DMS53 treated with DMSO at 0.1 percent for 48 hours (cell line): ENCODE measurements around the gene ELK4.
A peak's percentile ranks its signal among the peaks of the same experiment; 100 is the strongest.

Experiments used
- DNase-seq: peaks from one replicate; lab custom pipeline; 2025; ENCODE audit not compliant: unreplicated experiment; lab: John Stamatoyannopoulos, UW

The ELK4 gene, protein sequence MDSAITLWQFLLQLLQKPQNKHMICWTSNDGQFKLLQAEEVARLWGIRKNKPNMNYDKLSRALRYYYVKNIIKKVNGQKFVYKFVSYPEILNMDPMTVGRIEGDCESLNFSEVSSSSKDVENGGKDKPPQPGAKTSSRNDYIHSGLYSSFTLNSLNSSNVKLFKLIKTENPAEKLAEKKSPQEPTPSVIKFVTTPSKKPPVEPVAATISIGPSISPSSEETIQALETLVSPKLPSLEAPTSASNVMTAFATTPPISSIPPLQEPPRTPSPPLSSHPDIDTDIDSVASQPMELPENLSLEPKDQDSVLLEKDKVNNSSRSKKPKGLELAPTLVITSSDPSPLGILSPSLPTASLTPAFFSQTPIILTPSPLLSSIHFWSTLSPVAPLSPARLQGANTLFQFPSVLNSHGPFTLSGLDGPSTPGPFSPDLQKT

DNA sequence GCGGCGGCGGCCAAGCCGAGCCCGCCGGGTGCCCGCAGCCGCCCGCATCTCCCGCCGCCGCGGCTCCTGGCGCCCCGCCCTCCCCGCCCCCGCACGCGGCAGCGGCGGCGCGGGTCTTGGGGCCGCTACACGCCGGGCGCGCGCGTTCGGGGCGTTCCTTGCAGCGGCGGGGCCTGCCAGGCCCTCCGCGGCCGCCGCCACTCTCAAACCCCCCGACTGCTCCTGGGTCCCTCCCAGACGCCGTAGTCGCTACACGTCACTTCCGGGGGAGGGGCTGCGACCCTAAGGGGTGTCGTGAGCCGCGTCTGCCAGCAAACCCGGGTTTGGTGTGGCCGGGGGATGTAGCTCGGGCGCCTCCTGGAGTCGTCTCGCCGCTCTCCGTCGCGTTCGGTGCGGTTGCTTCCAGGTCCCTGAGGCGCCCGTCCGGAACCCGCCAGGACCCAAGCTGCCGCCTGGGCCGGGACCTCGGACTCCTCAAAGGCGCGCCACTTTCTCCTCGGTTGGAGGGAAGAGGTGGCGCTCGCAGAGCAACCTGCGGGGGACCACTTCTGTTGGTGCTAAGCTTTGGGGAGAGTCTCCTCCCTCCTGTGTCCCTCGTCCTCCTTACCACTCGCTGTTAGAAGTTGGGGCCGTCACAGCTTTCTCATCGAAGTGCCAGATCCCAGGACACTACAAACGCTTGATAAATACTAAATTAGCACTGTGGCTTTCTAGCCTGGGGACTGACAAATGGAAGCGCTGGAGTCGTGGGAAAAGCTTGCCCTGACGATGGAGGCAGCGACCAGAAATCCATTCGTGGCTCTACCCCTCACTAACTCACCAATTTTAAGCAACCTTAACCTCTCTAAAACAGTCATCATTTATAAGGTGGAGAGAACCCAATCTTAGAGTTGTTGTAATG lies at the start of gene ELK4:
Gene ELK4, minus strand, starts transcription at position 244 of the 901 bp plus-strand sequence. CDS start 8,129 bp downstream, outside the sequence.
- peak; percentile 97 for DNase-seq

DNA sequence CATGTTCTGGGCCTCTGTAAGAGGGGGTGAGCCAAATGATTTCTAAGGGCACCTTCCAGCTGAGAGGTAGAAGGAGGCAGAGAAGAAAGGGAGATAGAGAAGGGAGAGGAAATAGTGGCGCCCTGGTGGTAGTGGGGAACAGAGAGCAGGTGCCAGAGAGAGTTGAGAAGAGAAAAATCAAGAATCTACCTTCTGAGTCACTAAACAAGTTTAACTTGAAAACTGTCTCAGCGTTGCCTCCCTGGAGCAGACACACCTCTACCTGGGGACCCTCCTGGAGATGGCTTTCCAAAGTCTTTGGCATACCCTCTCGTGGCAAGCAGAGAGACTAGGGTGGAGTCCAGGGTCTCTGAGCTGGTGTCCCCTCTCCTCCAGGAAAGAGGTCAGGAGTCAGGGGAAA lies 49.6 kb upstream of the ELK4 start:
- DNase-seq = no peak

DNA sequence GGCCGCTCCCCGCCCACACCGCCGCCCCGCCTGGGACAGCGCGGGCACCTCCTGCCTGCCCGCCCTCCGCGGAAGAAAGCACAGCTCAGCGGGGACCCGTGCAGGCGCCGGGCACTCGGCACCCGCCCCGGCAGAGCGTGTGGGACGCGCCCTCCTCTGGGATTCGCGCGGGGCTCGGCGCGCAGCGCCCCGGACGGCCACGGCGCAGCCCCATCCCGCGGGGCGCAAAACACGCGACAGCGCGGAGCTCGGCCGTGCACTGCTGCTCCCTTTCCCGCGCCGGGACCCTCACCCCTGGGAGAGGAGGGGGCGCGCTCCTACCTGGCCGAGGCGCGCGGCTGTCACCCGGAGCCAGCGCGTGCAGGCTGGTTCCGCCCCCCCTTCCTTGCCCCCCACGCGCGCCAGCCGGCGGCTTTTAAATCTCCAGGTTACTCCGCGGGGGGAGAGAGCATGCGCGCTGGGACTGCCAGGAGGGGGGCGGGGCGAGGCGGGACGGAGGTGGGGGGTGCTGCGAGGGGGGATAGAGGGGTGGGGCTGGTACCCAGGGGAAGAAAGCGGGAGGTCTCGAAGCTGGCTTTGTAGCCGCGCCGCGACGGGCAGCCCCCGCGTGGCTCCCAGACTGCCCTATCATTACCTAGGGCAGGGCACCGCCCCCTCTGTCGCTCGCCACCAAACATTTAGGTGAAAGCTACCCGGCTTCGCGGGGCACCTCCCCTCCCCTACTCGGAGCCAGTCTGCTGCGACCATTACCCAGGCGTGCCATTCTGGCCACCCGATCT lies 48.5 kb upstream of the ELK4 start, which contains the start of gene SLC45A3:
Gene SLC45A3, minus strand, starts transcription at position 437 of the 779 bp plus-strand sequence. CDS start 15,853 bp downstream, outside the sequence.
- DNase-seq = peak; percentile 45

DNA sequence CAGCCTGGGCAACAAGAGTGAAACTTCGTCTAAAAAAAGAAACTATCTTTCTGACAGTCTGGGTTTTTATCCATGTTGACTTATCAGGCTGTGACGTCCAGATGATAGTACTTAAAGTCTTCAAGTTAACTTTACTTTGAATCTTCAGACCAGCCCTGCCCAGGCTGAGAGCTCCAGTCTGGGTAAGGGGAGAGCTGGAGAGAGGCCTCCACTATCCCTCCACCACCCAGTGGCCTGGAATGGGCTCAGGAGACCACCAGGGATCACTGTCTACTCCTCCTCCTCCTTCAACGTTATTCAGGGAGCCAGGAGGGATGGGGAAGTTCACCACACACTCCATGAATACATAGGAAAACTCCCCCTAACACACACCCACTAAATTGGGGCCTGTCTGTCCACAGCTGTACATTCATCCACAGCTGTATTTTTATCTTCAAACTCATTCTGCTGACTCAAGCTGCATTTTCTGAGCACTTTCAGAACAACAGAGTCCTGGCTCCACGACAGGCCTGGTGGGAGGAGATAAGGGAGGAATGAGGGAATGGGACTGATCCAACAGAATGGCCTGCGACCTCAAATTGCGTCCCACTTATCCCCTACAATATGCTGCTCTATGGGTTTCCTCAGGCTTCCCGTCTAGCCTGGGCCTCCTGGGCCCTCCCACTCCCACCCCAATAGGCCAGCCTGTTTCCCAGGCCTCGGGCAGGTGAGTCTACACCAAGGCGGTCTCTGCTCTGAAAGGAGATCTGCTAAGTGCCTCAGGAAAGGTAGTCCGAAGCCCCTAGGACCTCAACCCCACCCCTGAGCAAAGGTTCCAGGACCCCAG lies 46.7 kb upstream of the ELK4 start:
- no peak for DNase-seq

DNA sequence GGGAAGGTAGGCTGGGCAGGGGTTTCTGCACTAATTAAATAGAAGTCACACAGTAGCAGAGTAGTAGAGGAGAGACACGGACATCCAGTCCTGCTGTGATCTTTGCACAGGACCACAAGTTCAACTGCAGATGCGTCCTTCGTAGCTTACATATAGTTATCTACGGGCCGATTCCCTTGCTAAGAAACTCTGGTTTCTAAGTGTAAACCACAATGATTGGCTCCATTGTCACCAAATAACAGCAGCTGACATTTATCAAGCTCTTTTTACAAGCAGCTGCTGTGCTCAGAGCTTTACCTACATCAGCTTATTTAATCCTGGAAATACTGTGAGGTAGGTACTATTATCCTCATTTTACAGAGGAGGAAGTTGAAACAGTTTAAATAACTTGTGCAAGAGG lies 45.4 kb upstream of the ELK4 start:
- DNase-seq = no peak

DNA sequence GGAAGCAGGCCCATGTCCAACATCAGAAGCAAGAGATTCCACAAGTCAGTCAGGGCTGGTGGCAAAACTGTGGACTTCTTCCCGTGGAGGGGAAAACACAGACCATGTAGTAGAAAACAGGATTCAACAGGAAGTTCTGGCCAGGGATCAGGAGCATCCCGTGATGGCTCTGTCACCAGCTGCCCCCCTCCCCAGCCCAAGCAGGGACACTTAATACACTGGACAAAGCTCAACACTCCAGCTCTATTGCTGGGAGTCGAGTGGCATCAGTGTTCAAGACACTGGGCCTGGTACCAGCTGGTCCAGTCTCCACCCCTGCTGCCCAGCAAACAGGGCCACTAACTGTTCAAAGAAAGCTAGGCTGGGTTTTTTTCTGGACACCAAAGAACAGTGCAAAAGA lies 44.8 kb upstream of the ELK4 start:
- DNase-seq = no peak

DNA sequence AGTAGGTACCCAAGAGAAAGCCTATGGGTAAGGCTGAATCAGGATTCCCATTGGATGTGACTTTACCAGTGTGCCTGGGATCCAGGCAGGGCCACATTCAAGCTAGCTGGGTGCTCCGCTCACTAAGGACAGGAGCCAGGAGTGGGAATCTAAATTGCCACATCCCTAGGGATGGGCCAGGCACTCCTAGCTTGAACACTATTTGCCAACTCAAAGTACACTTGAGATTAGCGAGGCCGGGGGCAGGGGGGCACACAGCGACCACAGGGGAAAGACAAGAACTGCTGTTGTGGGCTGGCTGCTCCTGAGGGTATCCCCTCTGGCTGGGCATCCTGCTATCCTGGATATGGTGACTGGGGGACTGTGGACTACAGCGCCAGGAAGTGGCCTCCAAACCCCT lies 44.2 kb upstream of the ELK4 start:
- DNase-seq = no peak

DNA sequence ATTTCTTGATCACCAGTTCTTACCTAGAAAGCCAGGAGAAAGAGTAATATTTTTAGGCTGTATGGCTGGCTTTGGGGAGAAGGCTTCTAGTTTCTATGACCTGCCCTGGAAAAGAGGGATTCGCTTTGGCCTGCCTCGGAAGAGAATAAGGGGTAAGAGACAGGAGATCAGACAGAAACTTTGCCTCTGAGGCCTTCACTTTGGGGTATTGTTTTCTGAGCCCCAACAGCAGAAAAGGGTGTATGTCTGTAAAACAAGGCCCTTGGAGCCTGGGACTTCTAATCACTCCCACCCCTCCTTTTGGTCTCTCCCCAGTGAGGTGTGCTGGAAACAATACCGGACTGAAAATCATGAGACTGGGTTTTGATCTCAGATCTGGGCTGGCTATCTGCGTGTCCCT lies 43.4 kb upstream of the ELK4 start:
- DNase-seq = no peak

DNA sequence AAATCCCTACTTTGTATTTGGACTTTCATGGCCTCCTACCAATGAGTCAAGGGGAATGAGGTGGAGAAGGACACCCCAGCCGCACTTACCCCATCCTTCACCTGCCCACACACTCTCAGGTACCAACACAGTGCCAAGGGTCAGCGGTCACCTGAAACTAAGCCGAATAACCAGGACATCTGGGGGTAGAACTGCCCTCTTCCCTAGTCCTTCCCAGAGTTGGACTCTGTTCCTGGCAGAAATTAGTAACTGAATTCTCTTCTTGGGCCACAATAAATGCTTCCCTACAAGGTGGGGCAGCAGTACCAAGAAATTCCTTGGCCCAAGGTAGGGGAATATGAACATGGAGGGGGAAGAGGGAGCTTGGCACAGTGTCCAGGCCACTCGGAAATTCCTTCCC lies 41.2 kb upstream of the ELK4 start:
- no peak for DNase-seq

DNA sequence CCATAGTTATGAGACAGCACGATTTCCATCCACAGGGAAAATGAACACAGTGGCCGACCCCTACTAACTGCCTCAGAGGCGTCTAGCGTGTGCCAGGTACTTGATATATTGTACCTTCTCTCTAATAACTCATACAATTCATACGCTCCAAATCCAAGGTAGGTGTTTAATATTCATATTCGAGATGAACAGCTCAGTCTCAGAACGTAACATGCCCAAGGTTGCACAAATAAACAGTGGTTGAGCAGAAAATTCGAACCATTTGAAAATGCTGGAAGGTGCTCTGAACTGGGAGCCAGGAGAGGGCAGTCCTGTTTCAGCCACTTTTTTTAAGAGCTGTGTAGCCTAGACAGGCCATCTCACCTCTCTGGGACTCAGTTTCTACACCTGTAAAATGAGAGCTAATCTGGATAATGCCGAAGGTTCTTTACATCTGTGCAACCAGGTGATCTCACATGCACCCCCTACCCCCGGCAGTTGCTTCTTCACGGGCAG lies 40.6 kb upstream of the ELK4 start:
- no peak for DNase-seq

DNA sequence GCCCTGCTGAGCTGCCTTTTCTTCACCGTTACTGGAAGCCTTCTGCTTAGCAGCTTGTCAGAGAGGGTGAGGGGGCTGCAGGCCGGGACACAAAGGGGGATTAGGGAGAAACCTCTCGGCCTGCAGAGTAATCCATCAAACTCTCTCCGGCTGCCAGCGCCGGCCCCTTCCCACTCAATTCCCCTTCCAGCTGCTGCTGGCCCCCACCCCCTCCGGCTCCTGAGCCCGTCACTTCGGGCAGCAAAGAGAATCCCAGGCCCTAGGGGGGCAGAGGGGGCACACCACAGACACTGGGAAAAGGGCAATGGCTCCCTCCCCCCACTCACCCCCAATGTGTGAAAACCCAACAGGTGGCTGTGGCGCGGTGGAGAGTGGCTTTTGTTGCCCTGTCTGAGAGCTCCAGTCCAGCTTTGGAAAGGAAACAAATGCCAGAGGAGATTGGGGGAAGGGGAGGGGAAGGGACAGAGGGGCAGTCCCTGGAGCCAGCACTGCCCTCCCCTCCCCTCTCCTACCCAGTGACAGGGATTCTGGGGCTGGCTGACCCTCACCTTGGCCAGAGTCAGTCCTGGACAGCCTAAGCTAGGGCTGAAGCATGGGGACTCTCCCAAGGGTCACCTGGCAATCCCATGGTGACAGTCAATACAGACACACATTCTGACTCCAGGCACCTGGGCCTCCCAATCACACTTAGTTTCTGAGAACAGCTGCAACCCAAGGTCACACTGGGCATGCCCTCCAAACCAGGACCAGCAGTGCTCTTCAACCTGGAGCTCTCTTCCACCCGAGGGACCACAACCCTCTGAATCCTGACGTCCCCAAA lies 39.0 kb upstream of the ELK4 start:
- DNase-seq = no peak

DNA sequence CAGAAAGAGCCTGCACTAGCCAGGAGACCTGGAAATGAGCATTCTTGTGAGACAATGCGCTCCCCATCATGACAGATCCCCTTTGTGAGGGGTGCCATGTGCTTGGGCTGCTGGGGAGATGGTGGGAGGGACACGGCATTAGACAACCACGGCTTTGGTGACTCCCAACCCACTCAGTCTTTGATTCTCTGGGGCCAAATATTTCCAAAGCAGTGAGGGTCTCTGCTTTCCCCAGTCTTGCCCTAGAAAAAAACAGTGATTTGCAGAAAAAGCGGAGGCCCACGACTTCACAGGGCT lies 38.3 kb upstream of the ELK4 start:
- no peak for DNase-seq

DNA sequence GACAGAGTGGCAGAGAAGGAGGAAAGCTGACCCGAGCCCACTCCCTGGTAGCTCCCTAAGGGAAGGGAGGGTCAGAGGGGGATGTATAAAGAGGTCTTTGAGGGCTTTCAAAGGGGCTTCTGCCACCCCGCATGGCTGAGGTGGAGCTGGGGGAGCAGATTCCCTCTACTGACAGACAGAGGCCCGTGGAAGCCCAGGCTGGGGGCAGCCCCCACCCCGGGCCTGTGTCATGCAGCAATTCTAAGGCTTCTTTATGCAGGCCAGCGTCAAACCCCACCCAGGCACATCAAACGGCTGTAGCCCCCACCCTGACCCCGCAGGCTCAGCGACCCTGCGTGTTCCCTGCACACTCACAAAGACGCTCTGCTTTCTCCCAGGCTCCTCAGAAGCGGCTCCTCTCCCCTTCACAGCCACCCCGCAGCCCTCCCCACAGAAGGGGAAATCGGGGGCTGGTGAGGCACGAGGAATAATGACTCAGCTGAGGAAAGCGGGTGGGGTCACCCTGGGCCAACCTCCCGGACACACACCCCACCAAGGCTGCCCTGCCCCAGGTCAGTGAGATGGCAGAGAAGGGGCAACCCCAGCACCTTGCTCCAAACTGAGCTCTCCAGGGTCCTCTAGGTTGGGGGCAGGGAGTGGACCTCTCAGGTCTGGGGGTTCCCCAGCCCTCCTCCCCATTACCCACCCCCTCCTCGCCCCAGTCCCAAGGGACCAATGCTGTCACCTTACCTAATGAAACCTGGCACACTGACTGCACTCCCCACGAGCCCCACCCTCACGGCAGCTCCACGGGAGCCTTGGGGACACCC lies 37.7 kb upstream of the ELK4 start:
- DNase-seq = no peak

DNA sequence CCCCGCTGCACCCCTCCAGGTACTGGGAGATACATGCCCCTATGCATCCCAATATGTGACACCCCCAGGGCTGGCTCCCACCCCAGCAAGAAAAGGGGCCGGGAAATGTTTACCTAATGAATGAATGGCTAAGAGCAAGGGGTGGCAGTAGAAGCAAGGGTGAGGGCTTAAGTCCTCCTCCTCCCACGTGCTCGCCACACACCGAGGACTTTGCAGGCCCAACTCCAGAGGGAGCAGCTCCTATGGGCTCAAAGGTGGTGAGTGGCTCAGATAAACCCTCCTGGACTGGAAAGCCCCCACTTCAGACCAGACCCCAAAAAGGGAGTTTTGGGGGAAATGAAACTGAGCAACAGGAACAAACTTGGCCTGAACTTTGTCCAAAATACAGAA lies 37.1 kb upstream of the ELK4 start:
- DNase-seq = no peak

DNA sequence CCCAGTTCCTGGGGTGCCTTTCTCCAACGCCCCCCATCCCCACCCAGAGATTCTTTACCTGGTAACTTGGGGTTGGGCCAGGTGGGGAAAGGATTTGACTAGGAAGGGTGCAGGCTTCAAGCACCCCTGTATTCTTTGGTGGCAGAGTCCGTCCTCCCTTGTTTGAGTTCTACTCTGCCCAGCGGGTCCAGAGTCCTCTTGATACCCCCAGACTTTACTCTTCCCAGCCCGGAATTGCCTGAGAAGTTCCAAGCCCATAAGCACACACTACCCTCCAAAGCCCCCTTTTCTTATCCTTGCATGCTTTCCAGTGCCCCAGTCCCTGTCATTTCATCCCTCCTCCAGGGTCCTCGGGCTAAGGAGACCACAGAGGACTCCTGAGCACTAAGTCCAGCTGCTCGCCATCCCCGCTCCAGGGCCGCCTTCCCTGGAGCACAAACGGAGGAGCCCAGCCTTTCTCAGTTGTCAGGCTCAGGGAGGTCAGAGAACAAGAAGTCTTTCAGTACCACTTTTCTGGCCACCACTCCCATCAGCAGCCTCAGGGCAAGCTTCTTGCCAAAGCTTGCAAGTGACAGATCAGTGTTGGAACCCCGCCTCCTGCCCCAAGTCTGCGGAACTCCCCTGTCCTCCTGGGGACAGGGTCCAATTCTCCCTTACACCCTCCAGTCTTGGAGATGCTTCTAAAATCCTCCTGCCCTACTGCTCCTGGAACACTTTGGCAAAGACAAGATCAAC lies 36.3 kb upstream of the ELK4 start:
- DNase-seq = no peak

DNA sequence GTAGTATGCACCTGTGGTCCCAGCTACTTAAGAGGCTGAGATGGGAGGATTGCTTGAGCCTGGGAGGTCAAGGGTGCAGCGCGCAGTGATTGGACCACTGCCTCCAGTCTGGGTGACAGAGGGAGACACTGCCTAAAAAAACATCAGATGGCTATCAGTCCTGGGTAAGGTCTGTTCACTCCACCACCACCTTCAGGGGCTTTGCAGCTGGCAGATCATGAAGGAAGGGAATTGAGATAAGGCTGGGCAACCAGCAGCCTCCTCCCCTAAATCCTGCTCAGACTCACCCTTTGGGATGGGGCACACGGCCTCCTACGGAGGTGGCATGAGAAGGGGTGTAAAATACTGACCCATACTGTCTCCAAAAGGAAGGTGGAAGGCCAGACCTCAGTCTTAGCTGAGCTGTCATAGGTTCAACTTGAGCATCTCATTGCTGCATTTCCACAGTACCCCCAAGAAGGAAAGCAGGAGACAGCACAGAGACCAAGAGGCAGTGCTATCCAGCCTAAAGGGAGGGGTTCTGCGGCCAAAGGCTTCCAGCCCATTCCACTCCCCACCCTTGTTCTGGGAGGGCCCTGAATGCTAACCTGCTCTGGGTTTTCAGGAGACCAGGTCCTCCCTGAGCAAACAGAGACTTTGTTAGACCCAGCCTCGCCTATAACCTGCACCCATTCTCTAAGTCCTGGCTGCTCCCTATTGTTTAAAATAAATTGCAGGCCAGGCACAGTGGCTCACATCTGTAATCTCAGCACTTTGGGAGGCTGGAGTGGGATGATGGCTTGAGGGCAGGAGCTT lies 34.8 kb upstream of the ELK4 start:
- no peak for DNase-seq
